GM18511 (cell line): ENCODE data around the gene VPS26A.
"Not testable (repeated sequence)": the region's sequence is repeated elsewhere in the genome, so short reads cannot be mapped to it uniquely, and the experiment has no call there.

Experiments used
- ATAC-seq: cut with Tn5 transposase; IDR thresholded peaks from one replicate; pipeline ENCODE4 v1.9.1; 2021; ENCODE audit warnings: mild to moderate bottlenecking, moderate library complexity; ENCODE audit not compliant: unreplicated experiment

The VPS26A gene

DNA sequence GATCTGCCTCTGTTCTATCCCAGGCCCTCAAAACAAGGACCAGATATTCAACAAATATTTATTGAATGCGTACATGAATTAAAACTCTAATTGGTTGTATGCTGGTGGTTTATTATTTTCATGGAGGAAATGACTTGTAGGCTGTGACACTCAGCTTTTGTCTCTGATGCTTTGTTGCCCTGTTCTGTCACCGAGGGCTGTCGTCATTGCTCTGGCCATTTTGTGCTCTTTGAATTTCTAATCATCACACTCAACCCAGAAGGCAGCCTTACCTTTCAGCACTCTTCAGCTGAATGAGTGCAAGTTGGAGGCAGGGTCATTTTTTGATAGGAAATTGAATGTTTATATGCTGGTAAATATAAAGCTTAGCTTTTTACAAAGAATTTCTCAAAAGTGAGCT, 21.5 kb upstream of the VPS26A start:
- no peak for ATAC-seq

DNA sequence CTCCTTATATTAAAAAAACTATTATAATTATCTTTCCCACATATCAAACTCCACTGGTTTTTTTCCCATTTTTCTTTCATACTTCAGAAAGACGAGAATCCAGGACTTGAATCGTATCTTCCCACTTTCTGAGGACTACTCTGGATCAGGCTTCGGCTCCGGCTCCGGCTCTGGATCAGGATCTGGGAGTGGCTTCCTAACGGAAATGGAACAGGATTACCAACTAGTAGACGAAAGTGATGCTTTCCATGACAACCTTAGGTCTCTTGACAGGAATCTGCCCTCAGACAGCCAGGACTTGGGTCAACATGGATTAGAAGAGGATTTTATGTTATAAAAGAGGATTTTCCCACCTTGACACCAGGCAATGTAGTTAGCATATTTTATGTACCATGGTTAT, 20.2 kb upstream of the VPS26A start:
- no peak for ATAC-seq

DNA sequence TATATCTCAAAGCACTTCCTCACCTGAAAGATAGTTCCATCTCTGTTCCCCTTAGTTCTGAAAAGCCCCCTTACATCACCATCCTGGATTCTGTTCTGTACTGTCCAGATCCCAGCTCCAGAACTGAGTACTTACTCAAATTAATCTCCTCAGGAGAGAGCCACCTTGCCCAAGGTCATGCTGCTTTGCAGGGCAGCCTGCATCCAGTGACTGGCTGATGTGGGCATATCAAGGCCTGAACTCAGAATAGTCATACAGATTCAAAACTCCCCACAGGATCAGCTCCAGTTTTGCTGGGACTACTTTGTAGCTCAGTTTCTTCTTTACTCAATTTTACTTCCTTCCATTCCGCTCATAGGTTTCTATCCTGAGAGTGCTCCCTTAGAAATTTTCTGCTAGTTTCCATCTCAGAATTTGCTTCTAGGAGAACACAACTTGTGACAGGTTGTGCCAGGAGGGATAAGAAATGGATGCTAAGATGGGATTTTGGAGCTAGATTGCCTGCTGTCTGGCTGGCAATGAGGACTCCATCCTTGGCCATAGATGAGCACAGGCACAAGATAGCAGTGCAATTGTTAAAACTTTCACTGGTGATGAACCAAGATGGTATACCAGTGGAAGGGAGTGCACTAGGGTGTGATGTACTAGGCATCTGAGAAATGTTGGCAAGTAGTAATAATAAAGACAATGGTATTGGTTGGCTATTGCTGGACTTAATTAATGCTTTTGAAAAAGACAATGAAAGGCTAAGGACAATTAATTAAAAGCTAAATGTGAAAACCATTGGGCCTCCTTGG, 18.8 kb upstream of the VPS26A start:
- no peak for ATAC-seq

- ATAC-seq: no peak
Measured at GRCh38 chr10:69107176-69107490, 16.8 kb upstream of the VPS26A start.

DNA sequence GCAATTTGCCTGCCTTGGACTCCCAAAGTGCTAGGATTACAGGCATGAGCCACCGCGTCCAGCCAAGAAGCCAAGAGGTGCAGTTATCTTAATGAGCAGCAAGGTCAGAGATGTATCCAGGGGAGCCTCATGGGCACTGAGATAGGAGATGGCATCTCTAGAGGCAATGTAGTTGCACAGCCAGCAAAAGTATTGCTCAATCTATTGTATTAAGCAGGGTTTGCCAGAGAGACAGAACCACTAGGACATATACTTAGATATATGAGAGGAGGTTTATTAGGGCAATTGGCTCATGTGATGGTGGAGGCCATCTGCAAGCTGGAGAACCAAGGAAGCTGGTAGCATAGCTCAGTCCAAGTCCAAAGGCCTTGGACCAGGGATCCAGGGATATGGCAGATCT, 16.3 kb upstream of the VPS26A start:
- no peak for ATAC-seq

DNA sequence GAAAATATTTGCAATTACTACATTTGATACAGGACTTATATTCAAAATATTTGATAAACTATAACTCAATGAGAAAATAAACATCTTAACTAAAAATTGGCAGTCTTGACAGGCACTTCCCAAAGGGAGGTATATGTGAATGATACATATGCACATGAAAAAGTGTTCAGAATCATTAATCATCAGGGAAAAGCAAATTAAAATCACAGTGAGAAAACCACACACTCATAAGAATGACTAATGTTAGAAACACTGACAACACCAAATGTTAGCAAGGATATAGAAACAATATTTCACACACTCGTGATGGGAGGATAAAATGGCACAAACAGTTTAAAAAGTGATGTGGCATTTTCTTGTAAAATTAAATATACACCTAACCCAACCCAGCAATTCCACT, 4.1 kb upstream of the VPS26A start:
- no peak for ATAC-seq

GRCh38 chr10:69123306-69123746, 652 bp upstream of the VPS26A start:
- ATAC-seq: peak; percentile 41

DNA sequence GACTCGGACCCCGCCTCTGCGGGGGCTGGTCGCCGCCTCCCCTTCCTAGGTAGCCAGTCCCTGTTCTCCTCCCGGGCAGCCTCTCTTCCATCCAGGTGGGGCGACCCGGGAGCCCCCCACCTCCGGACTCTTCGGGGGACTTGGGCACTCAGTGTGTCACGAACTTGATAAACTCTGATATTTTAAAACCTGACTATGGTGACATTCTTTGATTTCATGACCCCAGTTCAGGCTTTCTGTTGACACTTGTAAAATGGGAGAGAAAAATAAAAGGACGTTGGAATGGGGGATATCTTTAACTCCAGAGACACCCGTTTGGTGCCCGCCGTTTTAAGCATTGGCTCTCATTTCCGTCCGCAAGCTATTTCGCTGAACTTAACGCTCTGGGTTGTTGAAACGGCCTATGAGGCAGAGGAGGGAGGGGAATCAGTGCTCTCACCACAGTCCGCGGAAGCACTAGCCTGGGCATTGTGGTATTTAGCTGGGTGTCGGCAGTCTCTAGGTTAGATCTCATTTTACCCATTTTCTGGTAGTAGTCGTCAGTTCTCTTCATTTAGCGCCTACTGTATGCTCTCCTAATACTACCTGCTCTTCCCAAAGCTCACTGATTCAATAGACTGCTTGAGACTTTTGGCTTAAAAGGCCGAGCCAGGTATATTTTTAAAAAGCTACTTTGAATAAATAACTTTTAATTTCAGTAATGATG, 738 bp downstream of the VPS26A start:
- peak; percentile 28 for ATAC-seq

- no peak for ATAC-seq
Measured at GRCh38 chr10:69125554-69125953, 1.6 kb downstream of the VPS26A start.

DNA sequence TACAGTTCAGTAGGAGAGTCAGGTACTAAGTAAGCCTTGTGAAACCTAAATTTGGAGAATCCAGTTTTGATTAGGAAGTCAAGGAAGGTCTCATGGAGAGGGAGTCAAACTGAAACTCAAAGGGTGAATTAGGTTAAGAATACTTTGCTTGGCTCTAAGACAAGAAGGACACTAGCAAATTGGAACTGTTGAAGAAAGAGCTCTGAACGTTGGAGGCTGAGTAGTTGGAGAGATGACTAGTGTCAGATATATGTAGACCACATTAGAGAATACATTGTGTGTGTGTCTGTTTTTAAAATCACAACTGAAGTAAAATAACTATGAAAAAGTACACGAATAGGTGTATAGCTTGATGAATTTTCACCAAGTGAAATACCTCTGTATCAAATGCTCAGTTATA, 6.3 kb downstream of the VPS26A start:
- ATAC-seq: no peak

GRCh38 chr10:69139961-69140360, 16.0 kb downstream of the VPS26A start:
- no peak for ATAC-seq

DNA sequence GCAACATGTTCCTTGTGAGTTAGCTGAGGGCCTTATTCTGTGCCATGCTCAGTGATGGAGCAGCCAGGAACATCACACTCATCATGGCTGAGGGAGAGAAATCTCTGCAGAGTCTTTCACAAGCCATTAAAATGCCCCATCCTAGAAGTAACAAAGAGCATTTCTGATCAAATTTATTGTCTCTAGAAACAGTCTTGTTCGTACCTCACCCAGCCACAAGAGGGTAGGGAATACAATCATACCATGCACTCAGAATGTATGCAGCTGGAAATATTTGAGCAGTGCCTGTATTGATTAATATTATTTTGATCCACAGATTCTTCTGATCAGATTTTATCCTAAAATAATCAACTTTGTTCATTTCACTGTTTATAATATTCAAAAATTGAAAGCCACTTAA, 17.3 kb downstream of the VPS26A start:
- no peak for ATAC-seq

DNA sequence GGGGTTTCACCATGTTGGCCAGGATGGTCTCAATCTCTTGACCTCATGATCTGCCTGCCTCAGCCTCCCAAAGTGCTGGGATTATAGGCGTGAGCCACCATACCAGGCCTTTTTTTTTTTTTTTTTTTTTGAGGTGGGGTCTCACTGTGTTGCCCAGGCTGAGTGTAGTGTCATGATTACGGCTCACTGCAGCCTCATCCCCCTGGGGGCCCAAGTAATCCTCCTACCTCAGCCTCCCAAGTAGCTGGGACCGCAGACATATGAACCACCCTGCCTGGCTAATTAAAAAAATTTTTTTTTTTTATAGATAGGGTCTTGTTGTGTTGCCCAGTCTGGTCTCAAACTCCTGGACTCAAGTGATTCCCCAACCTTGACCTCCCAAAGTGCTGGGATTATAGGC, 18.1 kb downstream of the VPS26A start:
- not testable (repeated sequence) for ATAC-seq

DNA sequence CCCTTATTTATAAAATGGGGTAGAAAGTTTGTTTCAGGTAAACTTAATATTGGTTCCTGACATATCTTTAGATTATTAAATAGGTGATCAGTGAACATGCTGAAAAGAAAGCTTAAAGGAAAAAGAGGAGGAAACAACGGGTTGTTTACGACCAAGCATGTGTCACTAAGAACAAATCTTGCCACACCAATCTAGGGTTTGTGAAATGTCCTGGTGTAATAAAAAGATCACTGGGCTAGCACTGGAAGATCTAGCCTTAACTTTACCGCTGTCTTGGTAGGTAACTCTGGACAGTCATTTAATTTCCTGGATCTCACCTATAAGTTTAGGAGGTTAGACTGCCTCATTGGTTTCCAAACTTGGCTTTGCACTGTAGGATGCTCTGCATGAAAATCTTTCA, 19.0 kb downstream of the VPS26A start:
- no peak for ATAC-seq

- no peak for ATAC-seq
Measured at GRCh38 chr10:69145329-69145728, 21.4 kb downstream of the VPS26A start.

GRCh38 chr10:69145864-69146263, 21.9 kb downstream of the VPS26A start:
- no peak for ATAC-seq

GRCh38 chr10:69146759-69147158, 22.8 kb downstream of the VPS26A start:
- no peak for ATAC-seq

GRCh38 chr10:69151984-69152383, 28.0 kb downstream of the VPS26A start:
- ATAC-seq: no peak

DNA sequence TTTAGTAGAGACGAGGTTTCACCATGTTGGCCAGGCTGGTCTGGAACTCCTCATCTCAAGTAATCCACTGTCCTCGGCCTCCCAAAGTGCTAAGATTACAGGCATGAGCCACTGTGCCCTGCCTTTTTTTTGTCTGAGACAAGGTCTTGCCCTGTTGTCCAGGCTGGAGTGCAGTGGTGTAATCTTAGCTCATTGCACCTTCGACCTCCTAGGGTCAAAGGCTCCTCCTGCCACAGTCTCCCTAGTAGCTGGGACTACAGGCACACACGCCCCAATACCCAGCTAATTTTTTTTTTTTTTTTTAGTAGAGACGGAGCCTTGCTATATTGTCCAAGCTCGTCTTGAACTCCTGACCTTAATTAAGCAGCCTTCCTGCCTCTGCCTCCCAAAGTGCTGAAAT, 29.2 kb downstream of the VPS26A start:
- no peak for ATAC-seq

DNA sequence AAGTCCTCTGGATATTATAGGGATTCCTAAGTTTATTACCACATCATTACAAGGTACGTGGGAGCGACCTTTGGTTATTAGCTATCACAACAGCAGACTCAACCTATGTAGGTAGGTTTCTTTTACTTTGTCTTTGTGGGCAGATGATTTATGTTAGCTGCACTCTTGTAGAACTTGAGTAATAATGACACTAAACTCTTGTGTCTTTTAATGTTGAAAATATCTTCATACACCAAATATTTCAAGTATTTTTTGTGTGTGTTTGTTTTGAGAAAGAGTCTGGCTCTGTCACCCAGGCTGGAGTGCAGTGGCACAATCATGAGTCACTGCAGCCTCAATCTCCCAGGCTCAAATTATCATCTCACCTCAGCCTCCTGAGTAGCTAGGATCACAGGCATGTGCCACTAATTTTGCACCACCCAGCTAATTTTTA, 36.8 kb downstream of the VPS26A start:
- ATAC-seq: no peak

GRCh38 chr10:69168493-69168892, 44.5 kb downstream of the VPS26A start:
- no peak for ATAC-seq

- peak; percentile 69 for ATAC-seq
Measured at GRCh38 chr10:69172241-69172982, 48.4 kb downstream of the VPS26A start.
